Fibroblast of the aortic adventitia (primary cell): Measurements from ENCODE around the gene SLC66A3. TPM values are rescaled to one million over a fixed set of nuclear protein-coding genes. Genes with fewer than 3 reads are reported as not detected.
A peak's percentile ranks its signal among the peaks of the same experiment; 100 is the strongest.

ENCODE experiments used
- DNase-seq: peaks from one replicate; pipeline ENCODE4 v3.0.0-alpha.2; 2010; ENCODE audit warnings: low read depth
- H3K4me3 ChIP-seq: 2 replicates; pipeline ENCODE4 v1.5.1; 2011; ENCODE audit warnings: low read depth, mild to moderate bottlenecking, control low read depth, low read length, moderate library complexity
- total RNA-seq: library from RNA; depleted of rRNA; stranded (reverse); fragments of >200 nt; gene quantifications from 2 replicates; pipeline ENCODE4 v1.2.3, GENCODE V29; 2012; ENCODE audit warnings: low replicate concordance
- TF ChIP-seq, protein P1 (sequence below): IDR thresholded peaks from 2 replicates; pipeline ENCODE4 v1.5.1; 2011; ENCODE audit warnings: mild to moderate bottlenecking, low read length, control low read depth, inconsistent platforms; ENCODE audit not compliant: insufficient read depth

Gene SLC66A3
- 48.2 and 83.1 TPM in 2 replicates for total RNA-seq

DNA sequence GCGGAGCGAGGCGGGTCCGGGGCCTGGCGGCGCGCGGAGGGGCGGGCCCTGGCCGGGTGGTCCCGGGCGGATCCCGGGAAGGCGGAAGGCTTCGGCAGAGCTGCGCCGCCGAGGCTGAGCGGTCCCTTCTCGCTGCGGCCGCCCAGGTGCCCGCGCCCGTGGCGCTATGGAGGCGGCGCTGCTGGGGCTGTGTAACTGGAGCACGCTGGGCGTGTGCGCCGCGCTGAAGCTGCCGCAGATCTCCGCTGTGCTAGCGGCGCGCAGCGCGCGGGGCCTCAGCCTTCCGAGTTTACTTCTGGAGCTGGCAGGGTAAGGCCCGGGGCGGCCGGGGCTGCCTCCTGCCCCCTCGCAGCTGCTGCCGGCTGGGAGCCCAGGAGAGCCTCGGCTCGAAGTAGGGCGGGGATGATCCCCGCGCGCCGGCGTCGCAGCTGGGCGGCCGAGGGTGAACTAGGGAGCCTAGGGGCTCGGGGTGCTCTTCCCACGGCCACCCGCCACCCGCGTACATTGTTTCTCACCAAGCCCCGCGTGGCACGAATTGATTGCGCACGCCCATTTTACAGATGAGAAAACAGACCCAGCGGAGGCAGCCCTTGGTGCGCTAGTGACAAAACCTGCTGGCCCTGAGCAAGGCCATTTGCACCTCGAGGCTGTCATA lies at the start of gene SLC66A3:
Gene SLC66A3, plus strand, starts transcription at position 87 of the 655 bp plus-strand sequence. Its CDS starts 80 bp downstream, at position 167.
- DNase-seq: peak; percentile 83
- peak within 1 kb of the TSS; percentile 76 for H3K4me3 ChIP-seq
- TF ChIP-seq, protein P1, sequence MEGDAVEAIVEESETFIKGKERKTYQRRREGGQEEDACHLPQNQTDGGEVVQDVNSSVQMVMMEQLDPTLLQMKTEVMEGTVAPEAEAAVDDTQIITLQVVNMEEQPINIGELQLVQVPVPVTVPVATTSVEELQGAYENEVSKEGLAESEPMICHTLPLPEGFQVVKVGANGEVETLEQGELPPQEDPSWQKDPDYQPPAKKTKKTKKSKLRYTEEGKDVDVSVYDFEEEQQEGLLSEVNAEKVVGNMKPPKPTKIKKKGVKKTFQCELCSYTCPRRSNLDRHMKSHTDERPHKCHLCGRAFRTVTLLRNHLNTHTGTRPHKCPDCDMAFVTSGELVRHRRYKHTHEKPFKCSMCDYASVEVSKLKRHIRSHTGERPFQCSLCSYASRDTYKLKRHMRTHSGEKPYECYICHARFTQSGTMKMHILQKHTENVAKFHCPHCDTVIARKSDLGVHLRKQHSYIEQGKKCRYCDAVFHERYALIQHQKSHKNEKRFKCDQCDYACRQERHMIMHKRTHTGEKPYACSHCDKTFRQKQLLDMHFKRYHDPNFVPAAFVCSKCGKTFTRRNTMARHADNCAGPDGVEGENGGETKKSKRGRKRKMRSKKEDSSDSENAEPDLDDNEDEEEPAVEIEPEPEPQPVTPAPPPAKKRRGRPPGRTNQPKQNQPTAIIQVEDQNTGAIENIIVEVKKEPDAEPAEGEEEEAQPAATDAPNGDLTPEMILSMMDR: no peak

DNA sequence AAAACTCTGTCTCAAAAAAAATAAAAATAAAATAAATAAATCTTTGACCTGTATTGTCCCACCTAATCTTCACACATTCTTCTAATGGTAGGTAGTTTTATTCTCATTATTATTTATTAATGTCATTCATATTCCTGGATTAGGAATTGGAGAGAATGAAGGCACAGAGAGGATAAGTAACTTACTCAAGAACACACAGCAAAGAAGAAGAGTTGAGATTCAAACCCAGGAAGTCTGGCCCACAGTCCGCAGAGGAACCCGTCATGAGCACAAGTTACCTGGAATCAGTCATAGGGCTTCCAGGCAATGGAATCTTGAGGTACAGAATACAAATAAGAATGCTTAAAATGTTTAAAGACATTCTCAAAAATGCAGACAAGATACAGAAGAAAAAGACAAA lies 46.3 kb upstream of the SLC66A3 start:
- no peak overlapping the region for H3K4me3 ChIP-seq
- no peak for DNase-seq
- TF ChIP-seq, protein P1: no peak

DNA sequence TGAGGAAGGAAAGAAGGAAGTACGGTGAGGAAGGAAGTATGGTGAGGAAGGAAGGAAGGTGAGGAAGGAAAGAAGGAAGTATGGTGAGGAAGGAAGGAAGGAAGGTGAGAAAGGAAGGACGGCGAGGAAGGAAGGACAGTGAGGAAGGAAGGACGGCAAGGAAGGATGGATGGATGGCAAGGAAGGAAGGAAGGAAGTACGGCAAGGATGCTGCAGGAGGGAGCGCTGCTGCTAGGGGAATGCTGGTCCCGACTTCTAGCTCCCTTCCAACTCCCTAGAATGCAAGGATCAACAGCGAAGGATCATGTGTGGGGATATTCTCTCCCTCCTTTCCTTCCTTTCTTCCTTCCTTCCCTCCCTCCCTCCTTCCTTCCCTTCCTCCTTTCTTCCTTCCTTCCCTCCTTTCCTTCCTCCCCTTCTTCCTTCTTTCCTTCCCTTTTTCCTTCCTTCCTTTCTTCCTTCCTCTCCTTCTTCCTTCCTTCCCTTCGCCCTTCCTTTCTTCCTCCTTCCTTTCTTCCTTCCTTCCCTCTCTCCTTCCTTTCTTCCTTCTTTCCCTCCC lies 42.3 kb upstream of the SLC66A3 start:
- no peak overlapping the region for H3K4me3 ChIP-seq
- DNase-seq: no peak
- TF ChIP-seq, protein P1: no peak

DNA sequence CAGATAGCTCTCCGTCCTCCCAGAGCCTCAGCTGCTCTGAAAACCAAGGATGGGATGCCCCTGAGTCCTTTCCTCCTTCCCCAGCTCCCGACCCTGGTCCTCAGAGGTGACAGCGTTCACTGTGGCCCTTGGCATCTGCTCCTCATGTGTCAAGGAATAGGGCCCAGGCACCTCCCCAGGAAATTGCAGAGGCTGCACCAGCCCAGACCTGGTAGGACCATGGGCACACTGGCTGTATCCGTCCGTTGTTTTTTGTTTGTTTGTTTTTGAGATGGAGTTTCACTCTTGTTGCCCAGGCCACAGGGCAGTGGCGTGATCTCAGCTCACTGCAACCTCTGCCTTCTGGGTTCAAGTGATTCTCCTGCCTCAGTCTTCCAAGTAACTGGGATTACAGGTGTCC lies 37.5 kb upstream of the SLC66A3 start:
- no peak for DNase-seq
- H3K4me3 ChIP-seq: no peak overlapping the region
- TF ChIP-seq, protein P1: no peak

DNA sequence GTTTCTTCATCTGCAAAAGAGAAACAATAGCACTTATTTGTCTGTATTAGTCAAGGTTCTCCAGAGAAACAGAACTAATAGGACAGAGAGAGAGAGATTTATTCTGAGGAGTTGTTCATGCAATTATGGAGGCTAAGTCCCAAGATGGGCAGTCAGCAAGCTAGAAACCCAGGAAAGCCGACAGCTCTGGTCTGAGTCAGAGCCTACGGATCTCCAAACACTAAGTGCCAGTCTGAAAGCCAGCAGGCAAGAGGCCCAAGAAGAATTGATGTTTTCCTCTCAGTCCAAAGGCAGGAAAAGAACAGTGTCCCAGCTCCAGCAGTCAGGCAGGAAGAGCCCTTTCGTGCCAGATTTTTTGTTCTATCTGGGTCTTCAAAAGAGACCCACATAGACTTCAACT lies 36.5 kb upstream of the SLC66A3 start:
- peak; percentile 22 for DNase-seq

DNA sequence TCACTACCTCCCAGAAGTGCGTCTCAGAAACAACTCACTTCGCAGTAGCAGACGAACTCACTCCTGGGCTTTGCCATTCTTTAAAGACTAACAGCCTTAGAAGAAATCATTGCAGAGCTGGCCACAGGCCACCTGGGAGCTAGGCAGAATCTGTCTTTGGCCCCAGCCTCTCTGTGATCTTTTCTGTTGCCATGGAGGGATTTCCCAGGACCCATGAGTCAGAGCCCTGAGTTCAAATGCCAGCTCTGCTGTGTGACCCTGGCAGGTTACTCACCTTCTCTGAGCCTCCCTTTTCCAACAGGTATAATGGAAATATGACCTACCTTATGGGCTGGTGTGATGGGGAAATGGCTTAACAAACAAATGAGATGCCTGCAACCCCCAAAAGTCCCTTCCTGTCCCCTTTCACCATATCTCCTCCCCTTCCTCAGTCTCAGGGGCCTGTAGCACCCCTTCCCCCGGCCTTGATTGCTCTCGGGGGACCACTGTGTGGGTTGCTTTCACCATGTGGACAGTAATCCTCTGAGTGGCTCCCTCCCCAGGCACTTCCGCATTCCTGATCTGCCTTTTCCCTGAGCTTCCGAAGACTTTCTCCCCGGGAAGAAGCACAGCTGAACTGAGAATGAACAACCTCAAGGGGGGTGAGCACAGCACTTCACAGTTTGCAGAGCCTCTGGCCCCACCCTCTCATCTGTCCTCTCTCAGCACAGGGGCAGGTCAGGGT lies 34.0 kb upstream of the SLC66A3 start:
- peak; percentile 18 for DNase-seq
- TF ChIP-seq, protein P1: no peak
- H3K4me3 ChIP-seq: no peak overlapping the region

More for the DNA sequence above, 36.5 kb upstream of the SLC66A3 start:
- TF ChIP-seq, protein P1: no peak
- H3K4me3 ChIP-seq: no peak overlapping the region
